ENCODE data around the gene COMT. TPM values are rescaled to one million over a fixed set of nuclear protein-coding genes. Genes with fewer than 3 reads are reported as not detected.

Gene COMT
- total RNA-seq, 1 experiment from 2014 or later = 109 TPM

DNA sequence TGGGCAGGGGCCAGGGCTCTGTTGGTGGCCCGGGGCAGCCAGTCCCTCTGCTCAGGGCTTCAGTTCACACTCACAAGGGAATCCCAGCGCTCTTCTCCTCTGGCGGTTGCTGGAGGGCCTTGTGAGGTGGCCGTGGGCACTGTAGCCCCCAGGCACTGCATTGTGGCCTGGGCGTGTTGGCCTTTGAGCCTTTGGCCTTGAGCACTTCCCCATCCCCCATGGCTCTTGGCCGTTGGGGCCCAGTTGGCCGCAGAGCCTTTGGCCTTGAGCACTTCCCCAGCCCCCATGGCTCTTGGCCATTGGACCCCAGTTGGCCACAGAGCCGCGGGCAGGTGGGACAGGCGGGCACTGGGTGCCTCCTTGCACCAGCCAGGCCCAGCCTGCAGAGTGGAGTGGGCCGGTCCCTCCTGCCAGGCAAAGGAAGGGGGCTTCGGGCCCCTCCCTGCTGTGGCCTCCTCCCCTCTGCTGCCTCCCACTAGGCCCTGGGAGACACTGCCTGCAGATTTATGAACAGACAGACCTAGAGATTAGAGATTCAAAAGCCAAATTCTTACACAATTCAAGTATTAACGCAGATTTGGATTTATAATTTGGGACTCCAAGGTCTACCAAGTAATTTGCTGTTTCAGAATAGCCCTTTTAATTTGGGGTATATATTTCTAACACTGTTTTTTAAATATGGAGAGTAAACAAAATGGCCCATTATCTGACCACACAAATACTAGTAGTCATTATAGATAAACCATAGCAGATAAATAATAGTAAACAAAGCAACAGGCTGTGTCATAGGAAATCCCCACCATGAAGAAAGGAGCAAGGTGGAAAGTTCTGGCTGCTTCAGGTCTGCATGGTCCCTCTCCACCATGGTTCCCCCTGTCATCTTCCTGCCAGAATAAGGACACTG is 18.3 kb downstream of the COMT start:
- TF ChIP-seq POLR2A (IDR thresholded peaks at IDR 0.05; ENCODE audit: borderline replicate concordance, extremely low read depth, insufficient read depth, insufficient read length) (no peak), EZH2phosphoT487 (IDR thresholded peaks at IDR 0.05; ENCODE audit: borderline replicate concordance) (no peak), FOSL1 (IDR thresholded peaks at IDR 0.05; ENCODE audit: low read depth) (no peak), CEBPB (IDR thresholded peaks at IDR 0.05; ENCODE audit: low read depth) (no peak)
- TF ChIP-seq, protein P1, sequence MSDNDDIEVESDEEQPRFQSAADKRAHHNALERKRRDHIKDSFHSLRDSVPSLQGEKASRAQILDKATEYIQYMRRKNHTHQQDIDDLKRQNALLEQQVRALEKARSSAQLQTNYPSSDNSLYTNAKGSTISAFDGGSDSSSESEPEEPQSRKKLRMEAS (IDR thresholded peaks at IDR 0.05) = no peak
- Histone ChIP-seq H3K4me1 (ENCODE audit: control insufficient read depth in 1 of 2, insufficient read depth in 2 of 2, low read length in 2 of 2) (peaks cover 44 to 53% of the 10 kb centered on the region in 2 experiments), H3K79me2 (ENCODE audit: insufficient read depth, low read length) (no peaks in the 10 kb centered on the region), H3K27ac (ENCODE audit: low read depth, low read length) (peak overlapping the region; percentile 56; the same call in 1 of the 2 replicates), H3K36me3 (ENCODE audit: control insufficient read depth in 1 of 2, insufficient read depth in 2 of 2, low read length in 2 of 2) (peaks cover 0 to 5% of the 10 kb centered on the region in 2 experiments; a peak in 1 of 4 replicates), H3K4me2 (ENCODE audit: low read length) (peak overlapping the region; percentile 63), H3K9ac (ENCODE audit: low read length) (peak overlapping the region; percentile 23; the same call in 1 of the 2 replicates), H4K20me1 (ENCODE audit: insufficient read depth) (no peaks in the 10 kb centered on the region), H3K9me3 (ENCODE audit: control insufficient read depth in 1 of 2, insufficient read depth in 1 of 2, low read depth in 1 of 2, low read length in 2 of 2) (no peaks in the 10 kb centered on the region), H3K9me2 (ENCODE audit: insufficient read depth) (no peaks in the 10 kb centered on the region), H2AFZ (ENCODE audit: low read depth, low read length, poor library complexity, severe bottlenecking) (no peak overlapping the region), H3K4me3 (replicated peaks in 1 of 2; ENCODE audit: low read depth in 1 of 2, low read length in 2 of 2) (peak overlapping the region in 1 of 2 experiments; percentile 11; a peak in 1 of 4 replicates), H3K27me3 (ENCODE audit: insufficient read depth, low read length) (no peaks in the 10 kb centered on the region)
- DNase-seq (ENCODE audit: low read depth, low spot score) (no peak), ATAC-seq (no peak)
- RAD21 ChIA-PET (ENCODE audit: low non-redundant PET in 1 of 2, low total read pairs in 2 of 2, uncharacterized antibody in 2 of 2, unreplicated experiment in 2 of 2) = no interaction called here
- intact Hi-C loops (cut with micrococcal nuclease) = loop anchor here (2.0 to 10.0 kb wide), 2 partner anchors 155 to 229 kb away; partner anchors contain the start of genes RANBP1 and TRMT2A
- CTCF ChIA-PET = no interaction called here
- no TSS peak for BruUV-seq (replicated peaks)
- POLR2A ChIA-PET = no interaction called here

DNA sequence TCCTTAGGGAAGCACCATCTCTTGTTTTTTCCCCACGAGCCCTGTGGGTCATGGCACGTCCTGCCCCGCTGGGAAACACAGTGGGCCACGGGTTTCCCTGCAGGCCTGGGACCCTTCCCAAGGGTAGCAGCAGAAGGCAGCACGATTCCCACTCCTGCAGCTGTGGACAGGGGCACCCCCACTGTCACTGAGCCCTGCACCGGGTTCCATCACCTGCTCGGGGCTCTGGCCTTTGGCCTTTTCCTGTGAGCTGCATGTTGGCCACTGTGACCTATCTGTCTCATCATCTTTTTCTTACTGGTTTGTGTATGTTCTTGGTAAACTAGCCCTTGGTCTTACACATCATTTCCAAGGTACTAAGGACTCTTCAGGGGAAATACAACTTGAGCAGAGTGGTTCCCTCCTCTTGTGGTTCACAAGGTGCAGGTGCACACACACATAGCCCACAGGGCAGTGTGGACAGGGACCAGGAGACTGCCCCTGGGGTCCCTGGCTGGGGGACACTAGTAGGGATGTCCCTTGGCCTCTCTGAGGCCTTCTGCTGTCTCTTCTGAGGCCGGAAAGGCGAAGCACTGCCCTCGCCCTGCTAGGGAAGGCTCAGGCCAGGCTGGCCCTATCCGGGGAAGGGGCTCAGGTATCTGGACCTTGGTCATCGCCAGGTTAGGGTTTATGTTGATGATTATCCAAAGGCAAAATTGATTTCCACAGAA is 19.1 kb downstream of the COMT start:
- RAD21 ChIA-PET (ENCODE audit: low non-redundant PET in 1 of 2, low total read pairs in 2 of 2, uncharacterized antibody in 2 of 2, unreplicated experiment in 2 of 2) = no interaction called here
- no peaks in the 10 kb centered on the region for H4K20me1 ChIP-seq (ENCODE audit: insufficient read depth)
- intact Hi-C loops (cut with micrococcal nuclease) = loop anchor here (10.0 kb wide), 1 partner anchor 154 kb away; the partner anchor contains the start of genes RANBP1 and TRMT2A
- no peaks in the 10 kb centered on the region for H3K27me3 ChIP-seq (ENCODE audit: insufficient read depth, low read length)
- peaks cover 0 to 5% of the 10 kb centered on the region in 2 experiments; a peak in 1 of 4 replicates for H3K36me3 ChIP-seq (ENCODE audit: control insufficient read depth in 1 of 2, insufficient read depth in 2 of 2, low read length in 2 of 2)
- peaks cover 44 to 55% of the 10 kb centered on the region in 2 experiments for H3K4me1 ChIP-seq (ENCODE audit: control insufficient read depth in 1 of 2, insufficient read depth in 2 of 2, low read length in 2 of 2)
- DNase-seq (ENCODE audit: low read depth, low spot score) = no peak
- no peak overlapping the region for H2AFZ ChIP-seq (ENCODE audit: low read depth, low read length, poor library complexity, severe bottlenecking)
- no peak overlapping the region for H3K27ac ChIP-seq (ENCODE audit: low read depth, low read length)
- no peak overlapping the region for H3K9ac ChIP-seq (ENCODE audit: low read length)
- no peaks in the 10 kb centered on the region for H3K9me2 ChIP-seq (ENCODE audit: insufficient read depth)
- H3K4me3 ChIP-seq (replicated peaks in 1 of 2; ENCODE audit: low read depth in 1 of 2, low read length in 2 of 2) = no peak overlapping the region
- CTCF ChIA-PET = no interaction called here
- H3K4me2 ChIP-seq (ENCODE audit: low read length) = no peak overlapping the region
- ATAC-seq = no peak
- POLR2A ChIA-PET = no interaction called here
- BruUV-seq (replicated peaks) = no TSS peak
- H3K79me2 ChIP-seq (ENCODE audit: insufficient read depth, low read length) = no peaks in the 10 kb centered on the region
- H3K9me3 ChIP-seq (ENCODE audit: control insufficient read depth in 1 of 2, insufficient read depth in 1 of 2, low read depth in 1 of 2, low read length in 2 of 2) = no peaks in the 10 kb centered on the region
- TF ChIP-seq, protein P2, sequence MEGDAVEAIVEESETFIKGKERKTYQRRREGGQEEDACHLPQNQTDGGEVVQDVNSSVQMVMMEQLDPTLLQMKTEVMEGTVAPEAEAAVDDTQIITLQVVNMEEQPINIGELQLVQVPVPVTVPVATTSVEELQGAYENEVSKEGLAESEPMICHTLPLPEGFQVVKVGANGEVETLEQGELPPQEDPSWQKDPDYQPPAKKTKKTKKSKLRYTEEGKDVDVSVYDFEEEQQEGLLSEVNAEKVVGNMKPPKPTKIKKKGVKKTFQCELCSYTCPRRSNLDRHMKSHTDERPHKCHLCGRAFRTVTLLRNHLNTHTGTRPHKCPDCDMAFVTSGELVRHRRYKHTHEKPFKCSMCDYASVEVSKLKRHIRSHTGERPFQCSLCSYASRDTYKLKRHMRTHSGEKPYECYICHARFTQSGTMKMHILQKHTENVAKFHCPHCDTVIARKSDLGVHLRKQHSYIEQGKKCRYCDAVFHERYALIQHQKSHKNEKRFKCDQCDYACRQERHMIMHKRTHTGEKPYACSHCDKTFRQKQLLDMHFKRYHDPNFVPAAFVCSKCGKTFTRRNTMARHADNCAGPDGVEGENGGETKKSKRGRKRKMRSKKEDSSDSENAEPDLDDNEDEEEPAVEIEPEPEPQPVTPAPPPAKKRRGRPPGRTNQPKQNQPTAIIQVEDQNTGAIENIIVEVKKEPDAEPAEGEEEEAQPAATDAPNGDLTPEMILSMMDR (IDR thresholded peaks at IDR 0.05 in 2 of 3, conservative IDR thresholded peaks at IDR 0.05 in 1 of 3; ENCODE audit: borderline replicate concordance in 1 of 3, insufficient read depth in 1 of 3, low read depth in 2 of 3, low read length in 2 of 3) = no peak
- TF ChIP-seq POLR2AphosphoS5 (IDR thresholded peaks at IDR 0.05; ENCODE audit: low read depth, low read length) (no peak), ATF3 (IDR thresholded peaks at IDR 0.05) (no peak), SP1 (IDR thresholded peaks at IDR 0.05; ENCODE audit: low read depth) (no peak)
- TF ChIP-seq, protein P3, sequence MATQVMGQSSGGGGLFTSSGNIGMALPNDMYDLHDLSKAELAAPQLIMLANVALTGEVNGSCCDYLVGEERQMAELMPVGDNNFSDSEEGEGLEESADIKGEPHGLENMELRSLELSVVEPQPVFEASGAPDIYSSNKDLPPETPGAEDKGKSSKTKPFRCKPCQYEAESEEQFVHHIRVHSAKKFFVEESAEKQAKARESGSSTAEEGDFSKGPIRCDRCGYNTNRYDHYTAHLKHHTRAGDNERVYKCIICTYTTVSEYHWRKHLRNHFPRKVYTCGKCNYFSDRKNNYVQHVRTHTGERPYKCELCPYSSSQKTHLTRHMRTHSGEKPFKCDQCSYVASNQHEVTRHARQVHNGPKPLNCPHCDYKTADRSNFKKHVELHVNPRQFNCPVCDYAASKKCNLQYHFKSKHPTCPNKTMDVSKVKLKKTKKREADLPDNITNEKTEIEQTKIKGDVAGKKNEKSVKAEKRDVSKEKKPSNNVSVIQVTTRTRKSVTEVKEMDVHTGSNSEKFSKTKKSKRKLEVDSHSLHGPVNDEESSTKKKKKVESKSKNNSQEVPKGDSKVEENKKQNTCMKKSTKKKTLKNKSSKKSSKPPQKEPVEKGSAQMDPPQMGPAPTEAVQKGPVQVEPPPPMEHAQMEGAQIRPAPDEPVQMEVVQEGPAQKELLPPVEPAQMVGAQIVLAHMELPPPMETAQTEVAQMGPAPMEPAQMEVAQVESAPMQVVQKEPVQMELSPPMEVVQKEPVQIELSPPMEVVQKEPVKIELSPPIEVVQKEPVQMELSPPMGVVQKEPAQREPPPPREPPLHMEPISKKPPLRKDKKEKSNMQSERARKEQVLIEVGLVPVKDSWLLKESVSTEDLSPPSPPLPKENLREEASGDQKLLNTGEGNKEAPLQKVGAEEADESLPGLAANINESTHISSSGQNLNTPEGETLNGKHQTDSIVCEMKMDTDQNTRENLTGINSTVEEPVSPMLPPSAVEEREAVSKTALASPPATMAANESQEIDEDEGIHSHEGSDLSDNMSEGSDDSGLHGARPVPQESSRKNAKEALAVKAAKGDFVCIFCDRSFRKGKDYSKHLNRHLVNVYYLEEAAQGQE (IDR thresholded peaks at IDR 0.05; ENCODE audit: low read depth) = no peak
